HepG2 (cell line): ENCODE results near the gene TTC6. TPM values are rescaled to one million over a fixed set of nuclear protein-coding genes. Genes with fewer than 3 reads are reported as not detected.
A peak's percentile ranks its signal among the peaks of the same experiment; 100 is the strongest.

Experiments used
- CCAR2 ChIP-seq: fragments of 200-400 bp; formaldehyde crosslinking; optimal IDR thresholded peaks from 2 replicates; pipeline ENCODE3; 2018; ENCODE audit warnings: low read depth, mild to moderate bottlenecking, low read length, moderate library complexity
- HOXA9 ChIP-seq: sonication (generic); formaldehyde crosslinking; IDR thresholded peaks from 2 replicates; pipeline ENCODE4 v1.8.1; 2022; ENCODE audit warnings: missing genetic modification reagents, mild to moderate bottlenecking, moderate library complexity, borderline replicate concordance
- NR3C1 ChIP-seq: sonication (generic); formaldehyde crosslinking; IDR thresholded peaks from 2 replicates; pipeline ENCODE4 v1.4.0; 2020; ENCODE audit warnings: missing genetic modification reagents
- RNF2 ChIP-seq: fragments of 450-650 bp; conservative IDR thresholded peaks from 2 replicates; pipeline ENCODE4 v1.6.1; 2016; ENCODE audit warnings: low read depth
- ZNF260 ChIP-seq: sonication (generic); formaldehyde crosslinking; IDR thresholded peaks from 2 replicates; pipeline ENCODE4 v1.4.0; 2020; ENCODE audit warnings: missing genetic modification reagents, low read depth, mild to moderate bottlenecking, borderline replicate concordance
- polyA plus RNA-seq, 8 experiments: library from polyadenylated mRNA; depleted of rRNA in 3 of 8; stranded (reverse) in 7 of 8; unstranded in 1 of 8; fragments of >200 nt; fragmentation: Illumina TruSeq in 4 of 8; extraction: Trizol in 4 of 8; gene quantifications; 2 replicates each; pipeline versions ENCODE4 v1.2.1 to v1.2.3, GENCODE V29; 2011 to 2016; ENCODE audit warnings: low read depth in 4 of 8, missing spikeins in 1 of 8, mixed read lengths in 1 of 8; ENCODE audit not compliant: insufficient read depth in 1 of 8
- total RNA-seq, 5 experiments: library from RNA; depleted of rRNA; stranded (reverse); fragments of >200 nt; fragmentation: Illumina TruSeq; extraction: Trizol; gene quantifications; 2 replicates each; pipeline ENCODE4 v1.2.3, GENCODE V29; 2016; ENCODE audit warnings: low read depth in 1 of 5
- TF ChIP-seq, protein P1 (sequence below): sonication (generic); formaldehyde crosslinking; IDR thresholded peaks from one replicate; pipeline ENCODE4 v1.5.1; 2020; ENCODE audit warnings: mild to moderate bottlenecking, missing genetic modification reagents; ENCODE audit errors: not compliant biosample characterization
- TF ChIP-seq, protein P2 (sequence below): sonication (generic); formaldehyde crosslinking; IDR thresholded peaks from 2 replicates; pipeline ENCODE4 v1.4.0; 2020; ENCODE audit warnings: missing genetic modification reagents

Gene TTC6
- total and polyA plus RNA-seq, 2 of the 13 experiments (the other 11 are each of a cell fraction or from before 2014, with no cell fraction given) = 9.3 to 27.4 TPM

GRCh38 chr14:37583358-37584210 lies 11.8 kb upstream of the TTC6 start (continued):
- TF ChIP-seq, protein P1, sequence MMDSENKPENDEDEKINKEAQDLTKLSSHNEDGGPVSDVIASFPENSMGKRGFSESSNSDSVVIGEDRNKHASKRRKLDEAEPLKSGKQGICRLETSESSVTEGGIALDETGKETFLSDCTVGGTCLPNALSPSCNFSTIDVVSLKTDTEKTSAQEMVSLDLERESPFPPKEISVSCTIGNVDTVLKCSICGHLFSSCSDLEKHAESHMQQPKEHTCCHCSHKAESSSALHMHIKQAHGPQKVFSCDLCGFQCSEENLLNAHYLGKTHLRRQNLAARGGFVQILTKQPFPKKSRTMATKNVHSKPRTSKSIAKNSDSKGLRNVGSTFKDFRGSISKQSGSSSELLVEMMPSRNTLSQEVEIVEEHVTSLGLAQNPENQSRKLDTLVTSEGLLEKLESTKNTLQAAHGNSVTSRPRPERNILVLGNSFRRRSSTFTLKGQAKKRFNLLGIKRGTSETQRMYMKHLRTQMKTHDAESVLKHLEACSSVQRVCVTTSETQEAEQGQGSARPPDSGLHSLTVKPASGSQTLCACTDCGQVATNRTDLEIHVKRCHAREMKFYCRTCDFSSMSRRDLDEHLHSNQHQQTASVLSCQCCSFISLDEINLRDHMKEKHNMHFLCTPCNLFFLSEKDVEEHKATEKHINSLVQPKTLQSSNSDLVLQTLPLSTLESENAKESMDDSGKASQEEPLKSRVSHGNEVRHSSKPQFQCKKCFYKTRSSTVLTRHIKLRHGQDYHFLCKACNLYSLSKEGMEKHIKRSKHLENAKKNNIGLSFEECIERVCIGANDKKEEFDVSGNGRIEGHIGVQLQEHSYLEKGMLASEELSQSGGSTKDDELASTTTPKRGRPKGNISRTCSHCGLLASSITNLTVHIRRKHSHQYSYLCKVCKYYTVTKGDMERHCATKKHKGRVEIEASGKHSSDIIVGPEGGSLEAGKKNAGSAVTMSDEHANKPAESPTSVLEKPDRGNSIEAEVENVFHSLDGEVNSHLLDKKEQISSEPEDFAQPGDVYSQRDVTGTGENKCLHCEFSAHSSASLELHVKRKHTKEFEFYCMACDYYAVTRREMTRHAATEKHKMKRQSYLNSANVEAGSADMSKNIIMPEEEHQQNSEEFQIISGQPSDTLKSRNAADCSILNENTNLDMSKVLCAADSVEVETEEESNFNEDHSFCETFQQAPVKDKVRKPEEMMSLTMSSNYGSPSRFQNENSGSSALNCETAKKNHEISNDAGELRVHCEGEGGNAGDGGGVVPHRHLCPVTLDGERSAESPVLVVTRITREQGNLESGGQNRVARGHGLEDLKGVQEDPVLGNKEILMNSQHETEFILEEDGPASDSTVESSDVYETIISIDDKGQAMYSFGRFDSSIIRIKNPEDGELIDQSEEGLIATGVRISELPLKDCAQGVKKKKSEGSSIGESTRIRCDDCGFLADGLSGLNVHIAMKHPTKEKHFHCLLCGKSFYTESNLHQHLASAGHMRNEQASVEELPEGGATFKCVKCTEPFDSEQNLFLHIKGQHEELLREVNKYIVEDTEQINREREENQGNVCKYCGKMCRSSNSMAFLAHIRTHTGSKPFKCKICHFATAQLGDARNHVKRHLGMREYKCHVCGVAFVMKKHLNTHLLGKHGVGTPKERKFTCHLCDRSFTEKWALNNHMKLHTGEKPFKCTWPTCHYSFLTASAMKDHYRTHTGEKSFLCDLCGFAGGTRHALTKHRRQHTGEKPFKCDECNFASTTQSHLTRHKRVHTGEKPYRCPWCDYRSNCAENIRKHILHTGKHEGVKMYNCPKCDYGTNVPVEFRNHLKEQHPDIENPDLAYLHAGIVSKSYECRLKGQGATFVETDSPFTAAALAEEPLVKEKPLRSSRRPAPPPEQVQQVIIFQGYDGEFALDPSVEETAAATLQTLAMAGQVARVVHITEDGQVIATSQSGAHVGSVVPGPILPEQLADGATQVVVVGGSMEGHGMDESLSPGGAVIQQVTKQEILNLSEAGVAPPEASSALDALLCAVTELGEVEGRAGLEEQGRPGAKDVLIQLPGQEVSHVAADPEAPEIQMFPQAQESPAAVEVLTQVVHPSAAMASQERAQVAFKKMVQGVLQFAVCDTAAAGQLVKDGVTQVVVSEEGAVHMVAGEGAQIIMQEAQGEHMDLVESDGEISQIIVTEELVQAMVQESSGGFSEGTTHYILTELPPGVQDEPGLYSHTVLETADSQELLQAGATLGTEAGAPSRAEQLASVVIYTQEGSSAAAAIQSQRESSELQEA (CRISPR knock-in tag) = peak; percentile 38
- TF ChIP-seq CCAR2 (no peak), NR3C1 (no peak), HOXA9 (0 out of 2 replicates have a peak, but pooled peaks have one; percentile 33), ZNF260 (CRISPR knock-in tag) (no peak), RNF2 (no peak)
- TF ChIP-seq, protein P2, sequence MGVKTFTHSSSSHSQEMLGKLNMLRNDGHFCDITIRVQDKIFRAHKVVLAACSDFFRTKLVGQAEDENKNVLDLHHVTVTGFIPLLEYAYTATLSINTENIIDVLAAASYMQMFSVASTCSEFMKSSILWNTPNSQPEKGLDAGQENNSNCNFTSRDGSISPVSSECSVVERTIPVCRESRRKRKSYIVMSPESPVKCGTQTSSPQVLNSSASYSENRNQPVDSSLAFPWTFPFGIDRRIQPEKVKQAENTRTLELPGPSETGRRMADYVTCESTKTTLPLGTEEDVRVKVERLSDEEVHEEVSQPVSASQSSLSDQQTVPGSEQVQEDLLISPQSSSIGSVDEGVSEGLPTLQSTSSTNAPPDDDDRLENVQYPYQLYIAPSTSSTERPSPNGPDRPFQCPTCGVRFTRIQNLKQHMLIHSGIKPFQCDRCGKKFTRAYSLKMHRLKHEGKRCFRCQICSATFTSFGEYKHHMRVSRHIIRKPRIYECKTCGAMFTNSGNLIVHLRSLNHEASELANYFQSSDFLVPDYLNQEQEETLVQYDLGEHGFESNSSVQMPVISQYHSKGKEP (CRISPR knock-in tag) = 0 out of 2 replicates have a peak, but pooled peaks have one; percentile 69
